ENCODE measurements around the gene CLEC3A. TPM values are rescaled to one million over a fixed set of nuclear protein-coding genes. Genes with fewer than 3 reads are reported as not detected.

CLEC3A gene
- total and polyA plus RNA-seq, 2 donors (not counting 3 experiments of a cell fraction or from before 2014, with no cell fraction given): not detected

- H3K36me3 ChIP-seq (ENCODE audit: control insufficient read depth in 2 of 2, extremely low read depth in 1 of 2, insufficient read depth in 2 of 2, low read length in 2 of 2): no peaks in the 10 kb centered on the region
- H3K9me3 ChIP-seq (replicated peaks; ENCODE audit: control insufficient read depth, insufficient read depth, low read length): no peaks in the 10 kb centered on the region
- no peak overlapping the region for H2AFZ ChIP-seq (ENCODE audit: low read depth, low read length)
- ChIA-PET POLR2A (no interaction called here), CTCF (no interaction called here)
- H3K27ac ChIP-seq (ENCODE audit: insufficient read depth, low read depth, low read length): no peak overlapping the region
- no peak for TF ChIP-seq FOS (IDR thresholded peaks at IDR 0.05; ENCODE audit: borderline replicate concordance, insufficient read depth, low read length)
- no peaks in the 10 kb centered on the region for H3K4me1 ChIP-seq (ENCODE audit: control insufficient read depth, extremely low read depth, insufficient read depth, low read length)
- FAIRE-seq (no peak), DNase-seq (ENCODE audit: low read depth, low spot score) (no peak)
- H4K20me1 ChIP-seq (replicated peaks; ENCODE audit: control insufficient read depth, extremely low read depth, insufficient read depth, low read length): no peaks in the 10 kb centered on the region
- H3K4me2 ChIP-seq (ENCODE audit: insufficient read depth, low read length): no peak overlapping the region
- no peaks in the 10 kb centered on the region for H3K79me2 ChIP-seq (ENCODE audit: control insufficient read depth, insufficient read depth, low read length)
- dilution Hi-C loops (cut with MboI; ENCODE audit: extremely low pct_ligation_motif_present, low sequenced_read_pairs): no loop called here
- no peaks in the 10 kb centered on the region for H3K9me1 ChIP-seq (replicated peaks; ENCODE audit: control insufficient read depth, extremely low read depth, insufficient read depth, low read length)
- intact Hi-C loops (cut with micrococcal nuclease): no loop called here
- no peak overlapping the region for H3K9ac ChIP-seq (replicated peaks; ENCODE audit: extremely low read depth, insufficient read depth, low read length)
- BruUV-seq (replicated peaks): no TSS peak
- H3K4me3 ChIP-seq (replicated peaks in 1 of 3; ENCODE audit: insufficient read depth in 1 of 3, low read depth in 1 of 3, low read length in 3 of 3): no peak overlapping the region
- no peaks in the 10 kb centered on the region for H3K27me3 ChIP-seq (ENCODE audit: control insufficient read depth in 2 of 2, insufficient read depth in 2 of 2, low read length in 2 of 2)
These were observed 38.5 kb downstream of the CLEC3A start for GRCh38 chr16:78060809-78061208.

DNA sequence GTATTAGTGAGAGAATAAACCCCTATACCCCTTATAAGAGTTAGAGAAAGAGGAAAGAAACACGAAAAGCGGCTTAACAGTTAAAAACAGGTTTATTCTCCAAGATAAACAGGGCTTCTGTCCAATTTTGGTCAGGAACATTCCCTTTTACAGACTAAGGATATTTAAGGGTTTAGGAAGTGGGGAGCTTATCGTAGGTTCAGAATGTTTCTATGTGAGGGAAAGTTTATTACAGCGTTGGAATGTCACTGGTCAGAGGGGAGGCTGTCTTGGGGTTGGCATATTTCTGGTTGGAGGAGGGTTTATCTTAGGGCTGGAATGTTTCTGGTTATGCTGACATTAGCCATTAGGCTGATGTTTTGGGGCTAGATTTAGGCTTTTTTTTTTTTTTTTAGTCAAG, 43.0 kb downstream of the CLEC3A start:
- Histone ChIP-seq H2AFZ (ENCODE audit: low read depth, low read length) (no peak overlapping the region), H3K4me1 (ENCODE audit: control insufficient read depth, extremely low read depth, insufficient read depth, low read length) (no peaks in the 10 kb centered on the region), H4K20me1 (replicated peaks; ENCODE audit: control insufficient read depth, extremely low read depth, insufficient read depth, low read length) (no peaks in the 10 kb centered on the region), H3K4me2 (ENCODE audit: insufficient read depth, low read length) (no peak overlapping the region), H3K27me3 (ENCODE audit: control insufficient read depth in 2 of 2, insufficient read depth in 2 of 2, low read length in 2 of 2) (no peaks in the 10 kb centered on the region), H3K79me2 (ENCODE audit: control insufficient read depth, insufficient read depth, low read length) (no peaks in the 10 kb centered on the region), H3K4me3 (replicated peaks in 1 of 3; ENCODE audit: insufficient read depth in 1 of 3, low read depth in 1 of 3, low read length in 3 of 3) (no peak overlapping the region), H3K9me3 (replicated peaks; ENCODE audit: control insufficient read depth, insufficient read depth, low read length) (no peaks in the 10 kb centered on the region), H3K27ac (ENCODE audit: insufficient read depth, low read depth, low read length) (no peak overlapping the region), H3K9me1 (replicated peaks; ENCODE audit: control insufficient read depth, extremely low read depth, insufficient read depth, low read length) (no peaks in the 10 kb centered on the region), H3K36me3 (ENCODE audit: control insufficient read depth in 2 of 2, extremely low read depth in 1 of 2, insufficient read depth in 2 of 2, low read length in 2 of 2) (no peaks in the 10 kb centered on the region), H3K9ac (replicated peaks; ENCODE audit: extremely low read depth, insufficient read depth, low read length) (no peak overlapping the region)
- CTCF ChIA-PET: no interaction called here
- BruUV-seq (replicated peaks): no TSS peak
- dilution Hi-C loops (cut with MboI; ENCODE audit: extremely low pct_ligation_motif_present, low sequenced_read_pairs) (no loop called here), intact Hi-C loops (cut with micrococcal nuclease) (no loop called here)
- POLR2A ChIA-PET: no interaction called here
- no peak for TF ChIP-seq POLR2AphosphoS5 (IDR thresholded peaks at IDR 0.05; ENCODE audit: insufficient read depth, low read depth, low read length)
- TF ChIP-seq MYC (IDR thresholded peaks at IDR 0.05; ENCODE audit: low read depth, low read length): no peak
- no peak for TF ChIP-seq POLR2A (IDR thresholded peaks at IDR 0.05; ENCODE audit: low read depth, low read length)
- no peak for TF ChIP-seq CTCF (IDR thresholded peaks at IDR 0.05; ENCODE audit: extremely low read depth in 1 of 2, insufficient read depth in 1 of 2, low read depth in 1 of 2, low read length in 2 of 2)
- TF ChIP-seq EZH2 (IDR thresholded peaks at IDR 0.05; ENCODE audit: borderline replicate concordance, low read depth, low read length, severe bottlenecking): no peak
- TF ChIP-seq JUN (IDR thresholded peaks at IDR 0.05; ENCODE audit: borderline replicate concordance, insufficient read depth, insufficient read length, low read depth): no peak
- TF ChIP-seq FOS (IDR thresholded peaks at IDR 0.05; ENCODE audit: borderline replicate concordance, insufficient read depth, low read length): no peak
- TF ChIP-seq MAX (IDR thresholded peaks at IDR 0.05; ENCODE audit: insufficient read depth, insufficient read length): no peak
- TF ChIP-seq GATA2 (IDR thresholded peaks at IDR 0.05; ENCODE audit: insufficient read depth, insufficient read length, low read depth, low read length): no peak
- no peak for FAIRE-seq
- no peak for DNase-seq (ENCODE audit: low read depth, low spot score)

All from endothelial cell of umbilical vein (primary cell).